LNCaP clone FGC (cell line): ENCODE data around the gene MAPT.
"Not testable (repeated sequence)": the region's sequence is repeated elsewhere in the genome, so short reads cannot be mapped to it uniquely, and the experiment has no call there.

ENCODE experiments used
- DNase-seq: peaks from one replicate; pipeline ENCODE4 v3.0.0-alpha.2; 2011; ENCODE audit warnings: low read depth
- H3K4me3 ChIP-seq: 2 replicates; pipeline ENCODE4 v1.5.1; 2011; ENCODE audit warnings: mild to moderate bottlenecking, low read depth, low read length, control low read depth
- CTCF ChIP-seq: IDR thresholded peaks from 2 replicates; pipeline ENCODE4 v1.5.1; 2012; ENCODE audit warnings: mild to moderate bottlenecking; ENCODE audit not compliant: control insufficient read depth, insufficient read depth; ENCODE audit errors: extremely low read depth

Gene MAPT

GRCh38 chr17:46020023-46020761 is 125.8 kb downstream of the MAPT start:
- no peak for TF ChIP-seq CTCF
- no peak overlapping the region for H3K4me3 ChIP-seq
- no peak for DNase-seq

- DNase-seq, result no peak
- no peak for TF ChIP-seq CTCF
- H3K4me3 ChIP-seq, result no peak overlapping the region
Observed at GRCh38 chr17:46020998-46021397, 126.6 kb downstream of the MAPT start.

GRCh38 chr17:46023366-46023765 is 129.0 kb downstream of the MAPT start:
- not testable (repeated sequence) for H3K4me3 ChIP-seq, DNase-seq

- TF ChIP-seq CTCF, result no peak
- no peak overlapping the region for H3K4me3 ChIP-seq
- DNase-seq, result no peak
Observed at GRCh38 chr17:46023783-46024388, 129.5 kb downstream of the MAPT start.

- no peak overlapping the region for H3K4me3 ChIP-seq
- no peak for DNase-seq
- TF ChIP-seq CTCF, result no peak
Observed at GRCh38 chr17:46024590-46024989, 130.2 kb downstream of the MAPT start.

- H3K4me3 ChIP-seq, result no peak overlapping the region
- TF ChIP-seq CTCF, result no peak
- no peak for DNase-seq
Observed at GRCh38 chr17:46025060-46025459, 130.7 kb downstream of the MAPT start.

- TF ChIP-seq CTCF, result no peak
- no peak for DNase-seq
- H3K4me3 ChIP-seq, result no peak overlapping the region
Observed at GRCh38 chr17:46025510-46026165, 131.3 kb downstream of the MAPT start.
